ENCODE measurements around the gene GLYR1. TPM values are rescaled to one million over a fixed set of nuclear protein-coding genes. Genes with fewer than 3 reads are reported as not detected.

Gene GLYR1
- total RNA-seq, 1 experiment from 2014 or later = 135 TPM

DNA sequence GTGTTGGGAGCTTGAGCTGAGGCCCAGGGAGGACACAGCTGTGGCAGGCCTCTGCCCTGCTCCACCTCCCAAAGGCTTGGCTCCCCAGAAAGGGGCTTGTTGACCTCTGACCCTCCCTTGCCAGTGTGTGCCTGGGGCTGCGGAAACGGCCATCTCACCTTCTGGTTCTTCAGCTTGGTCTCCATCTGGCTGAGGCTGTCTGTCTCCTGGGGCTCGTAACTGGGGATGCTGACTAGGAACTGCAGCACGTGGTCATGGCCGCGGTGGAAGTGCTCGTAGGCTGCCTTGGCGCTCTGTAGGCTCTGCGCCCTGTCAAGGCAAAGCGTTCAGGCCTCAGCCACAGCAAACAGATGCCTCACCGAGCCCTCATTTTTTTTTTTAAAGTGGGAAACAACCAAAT lies 42.9 kb upstream of the GLYR1 start:
- H3K9me3 ChIP-seq (ENCODE audit: insufficient read depth, low read depth) = no peaks in the 10 kb centered on the region
- no peak overlapping the region for H2AFZ ChIP-seq
- no peaks in the 10 kb centered on the region for H3K4me1 ChIP-seq (replicated peaks; ENCODE audit: insufficient read depth)
- peaks cover 2% of the 10 kb centered on the region for H4K20me1 ChIP-seq (ENCODE audit: insufficient read depth)
- intact Hi-C loops (cut with micrococcal nuclease; ENCODE audit: unreplicated experiment) = no loop called here
- H3K9me2 ChIP-seq (ENCODE audit: insufficient read depth) = no peaks in the 10 kb centered on the region
- H3K79me2 ChIP-seq (ENCODE audit: low read depth) = no peaks in the 10 kb centered on the region
- ChIA-PET CTCF (no interaction called here), POLR2A (ENCODE audit: unreplicated experiment) (no interaction called here)
- H3F3A ChIP-seq (ENCODE audit: insufficient read depth, low read depth) = peaks cover 41% of the 10 kb centered on the region; the same call in 1 of the 2 replicates
- no peaks in the 10 kb centered on the region for H3K27me3 ChIP-seq (ENCODE audit: insufficient read depth, low read depth)
- no peak overlapping the region for H3K27ac ChIP-seq
- H3K4me2 ChIP-seq = no peak overlapping the region
- no peak overlapping the region for H3K4me3 ChIP-seq
- no peak for DNase-seq
- TF ChIP-seq, protein P1, sequence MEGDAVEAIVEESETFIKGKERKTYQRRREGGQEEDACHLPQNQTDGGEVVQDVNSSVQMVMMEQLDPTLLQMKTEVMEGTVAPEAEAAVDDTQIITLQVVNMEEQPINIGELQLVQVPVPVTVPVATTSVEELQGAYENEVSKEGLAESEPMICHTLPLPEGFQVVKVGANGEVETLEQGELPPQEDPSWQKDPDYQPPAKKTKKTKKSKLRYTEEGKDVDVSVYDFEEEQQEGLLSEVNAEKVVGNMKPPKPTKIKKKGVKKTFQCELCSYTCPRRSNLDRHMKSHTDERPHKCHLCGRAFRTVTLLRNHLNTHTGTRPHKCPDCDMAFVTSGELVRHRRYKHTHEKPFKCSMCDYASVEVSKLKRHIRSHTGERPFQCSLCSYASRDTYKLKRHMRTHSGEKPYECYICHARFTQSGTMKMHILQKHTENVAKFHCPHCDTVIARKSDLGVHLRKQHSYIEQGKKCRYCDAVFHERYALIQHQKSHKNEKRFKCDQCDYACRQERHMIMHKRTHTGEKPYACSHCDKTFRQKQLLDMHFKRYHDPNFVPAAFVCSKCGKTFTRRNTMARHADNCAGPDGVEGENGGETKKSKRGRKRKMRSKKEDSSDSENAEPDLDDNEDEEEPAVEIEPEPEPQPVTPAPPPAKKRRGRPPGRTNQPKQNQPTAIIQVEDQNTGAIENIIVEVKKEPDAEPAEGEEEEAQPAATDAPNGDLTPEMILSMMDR (conservative IDR thresholded peaks at IDR 0.05) = no peak
- no peak for TF ChIP-seq EZH2 (IDR thresholded peaks at IDR 0.05; ENCODE audit: low read depth)
- peaks cover 23% of the 10 kb centered on the region for H3K36me3 ChIP-seq (ENCODE audit: low read depth)
- no TSS peak for BruUV-seq (replicated peaks)

DNA sequence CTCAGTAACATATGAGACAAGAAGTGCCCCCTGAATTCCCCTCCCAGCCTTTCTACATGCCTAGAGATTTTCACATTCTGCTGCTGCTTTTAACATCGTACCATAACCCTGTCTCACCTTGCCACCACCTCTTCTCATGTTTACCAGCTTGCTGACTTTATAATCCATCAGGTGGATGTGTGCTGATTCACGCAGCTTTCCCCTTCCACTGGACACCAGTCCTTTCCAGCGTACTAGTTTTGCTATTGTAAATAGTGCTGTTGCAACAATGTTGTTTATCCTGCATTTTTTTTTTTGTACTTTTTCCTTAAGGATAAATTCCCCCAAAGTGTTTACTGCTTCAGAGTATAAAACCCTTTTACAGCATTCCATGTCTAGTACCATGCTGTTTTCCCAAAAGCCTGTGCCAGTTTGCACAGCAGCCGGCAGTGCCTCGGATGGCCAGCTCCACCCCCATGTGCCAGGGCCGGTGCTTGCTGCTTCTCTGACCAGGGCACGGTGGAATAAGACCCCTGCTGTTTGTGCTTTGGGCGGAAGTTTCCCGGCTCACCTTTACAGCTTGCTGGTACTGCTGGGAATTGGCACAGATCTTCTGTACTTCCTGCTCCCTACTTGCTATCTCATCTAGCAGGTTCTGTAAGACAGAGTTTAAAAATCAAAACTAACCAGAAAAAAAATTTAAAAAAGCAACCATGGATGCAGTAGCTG lies 41.5 kb upstream of the GLYR1 start:
- TF ChIP-seq, protein P1 (conservative IDR thresholded peaks at IDR 0.05) = no peak
- TF ChIP-seq EZH2 (IDR thresholded peaks at IDR 0.05; ENCODE audit: low read depth) = no peak
- no peak overlapping the region for H2AFZ ChIP-seq
- no peaks in the 10 kb centered on the region for H3K9me3 ChIP-seq (ENCODE audit: insufficient read depth, low read depth)
- POLR2A ChIA-PET (ENCODE audit: unreplicated experiment) = interaction anchor here (0.7 kb wide), 1 partner anchor 388 kb away, joined by 3 read pairs; no protein-coding TSS in a partner anchor
- no TSS peak for BruUV-seq (replicated peaks)
- H3K4me3 ChIP-seq = no peak overlapping the region
- H3K27ac ChIP-seq = no peak overlapping the region
- no peaks in the 10 kb centered on the region for H3K27me3 ChIP-seq (ENCODE audit: insufficient read depth, low read depth)
- H4K20me1 ChIP-seq (ENCODE audit: insufficient read depth) = peaks cover 11% of the 10 kb centered on the region
- H3K9me2 ChIP-seq (ENCODE audit: insufficient read depth) = no peaks in the 10 kb centered on the region
- H3K4me2 ChIP-seq = no peak overlapping the region
- intact Hi-C loops (cut with micrococcal nuclease; ENCODE audit: unreplicated experiment) = no loop called here
- CTCF ChIA-PET = no interaction called here
- no peaks in the 10 kb centered on the region for H3K79me2 ChIP-seq (ENCODE audit: low read depth)
- DNase-seq = no peak
- peaks cover 50% of the 10 kb centered on the region; the same call in 1 of the 2 replicates for H3F3A ChIP-seq (ENCODE audit: insufficient read depth, low read depth)
- 0 out of 2 replicates have a peak, but pooled peaks cover 1% of the 10 kb centered on the region for H3K4me1 ChIP-seq (replicated peaks; ENCODE audit: insufficient read depth)
- peaks cover 37% of the 10 kb centered on the region for H3K36me3 ChIP-seq (ENCODE audit: low read depth)

DNA sequence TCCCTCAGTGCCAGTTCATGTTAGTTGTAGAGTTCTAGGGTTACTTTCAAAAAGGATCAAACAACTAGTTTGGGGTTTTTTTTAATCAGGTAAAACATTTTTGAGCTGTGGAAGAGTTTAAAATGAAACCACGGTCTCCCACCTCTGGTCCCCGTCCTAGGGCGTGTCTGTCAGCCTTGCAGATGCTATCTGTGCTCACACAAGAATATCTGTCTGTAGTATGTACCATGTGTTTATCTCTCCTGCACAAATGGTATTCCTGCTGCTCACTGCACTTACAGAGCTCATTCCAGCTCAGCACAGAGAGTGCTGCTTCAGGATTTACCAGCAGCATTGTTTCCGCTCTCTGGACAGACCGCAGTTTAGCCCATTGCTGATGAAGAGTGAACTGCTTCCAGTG lies 39.1 kb upstream of the GLYR1 start:
- H3K4me1 ChIP-seq (replicated peaks; ENCODE audit: insufficient read depth) = peaks cover 24% of the 10 kb centered on the region
- H3K9me3 ChIP-seq (ENCODE audit: insufficient read depth, low read depth) = no peaks in the 10 kb centered on the region
- no peak overlapping the region for H3K4me3 ChIP-seq
- H3K27me3 ChIP-seq (ENCODE audit: insufficient read depth, low read depth) = no peaks in the 10 kb centered on the region
- no peak overlapping the region for H3K4me2 ChIP-seq
- no peaks in the 10 kb centered on the region for H3K79me2 ChIP-seq (ENCODE audit: low read depth)
- no peak for DNase-seq
- peaks cover 43% of the 10 kb centered on the region for H3K36me3 ChIP-seq (ENCODE audit: low read depth)
- CTCF ChIA-PET = interaction anchor here (0.6 kb wide), 1 partner anchor 31 kb away, joined by 4 read pairs; no protein-coding TSS in a partner anchor
- no peak overlapping the region for H2AFZ ChIP-seq
- TF ChIP-seq, protein P1 (conservative IDR thresholded peaks at IDR 0.05) = no peak
- TF ChIP-seq EZH2 (IDR thresholded peaks at IDR 0.05; ENCODE audit: low read depth) = no peak
- intact Hi-C loops (cut with micrococcal nuclease; ENCODE audit: unreplicated experiment) = no loop called here
- peaks cover 33% of the 10 kb centered on the region for H4K20me1 ChIP-seq (ENCODE audit: insufficient read depth)
- peaks cover 68% of the 10 kb centered on the region for H3F3A ChIP-seq (ENCODE audit: insufficient read depth, low read depth)
- POLR2A ChIA-PET (ENCODE audit: unreplicated experiment) = no interaction called here
- H3K9me2 ChIP-seq (ENCODE audit: insufficient read depth) = no peaks in the 10 kb centered on the region
- BruUV-seq (replicated peaks) = no TSS peak
- H3K27ac ChIP-seq = no peak overlapping the region
